ENCODE data around the gene ZDHHC7. TPM values are rescaled to one million over a fixed set of nuclear protein-coding genes. Genes with fewer than 3 reads are reported as not detected.

Gene ZDHHC7
- total RNA-seq, 6 experiments from 2014 or later, result 73.9 to 90.4 (median 78.1) TPM

- peaks cover 3% of the 10 kb centered on the region for H3K27me3 Mint-ChIP-seq (ENCODE audit: insufficient read depth)
- peaks cover 38% of the 10 kb centered on the region for H3K4me1 Mint-ChIP-seq (ENCODE audit: low read depth)
- DNase-seq, result no peak
- no peaks in the 10 kb centered on the region for H3K9me3 Mint-ChIP-seq
- H3K4me3 Mint-ChIP-seq, result no peak overlapping the region
- TF ChIP-seq, protein P1, sequence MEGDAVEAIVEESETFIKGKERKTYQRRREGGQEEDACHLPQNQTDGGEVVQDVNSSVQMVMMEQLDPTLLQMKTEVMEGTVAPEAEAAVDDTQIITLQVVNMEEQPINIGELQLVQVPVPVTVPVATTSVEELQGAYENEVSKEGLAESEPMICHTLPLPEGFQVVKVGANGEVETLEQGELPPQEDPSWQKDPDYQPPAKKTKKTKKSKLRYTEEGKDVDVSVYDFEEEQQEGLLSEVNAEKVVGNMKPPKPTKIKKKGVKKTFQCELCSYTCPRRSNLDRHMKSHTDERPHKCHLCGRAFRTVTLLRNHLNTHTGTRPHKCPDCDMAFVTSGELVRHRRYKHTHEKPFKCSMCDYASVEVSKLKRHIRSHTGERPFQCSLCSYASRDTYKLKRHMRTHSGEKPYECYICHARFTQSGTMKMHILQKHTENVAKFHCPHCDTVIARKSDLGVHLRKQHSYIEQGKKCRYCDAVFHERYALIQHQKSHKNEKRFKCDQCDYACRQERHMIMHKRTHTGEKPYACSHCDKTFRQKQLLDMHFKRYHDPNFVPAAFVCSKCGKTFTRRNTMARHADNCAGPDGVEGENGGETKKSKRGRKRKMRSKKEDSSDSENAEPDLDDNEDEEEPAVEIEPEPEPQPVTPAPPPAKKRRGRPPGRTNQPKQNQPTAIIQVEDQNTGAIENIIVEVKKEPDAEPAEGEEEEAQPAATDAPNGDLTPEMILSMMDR (IDR thresholded peaks at IDR 0.05), result no peak
- H3K36me3 Mint-ChIP-seq (ENCODE audit: low read depth), result peaks cover 35% of the 10 kb centered on the region
- peak overlapping the region; percentile 96 for H3K27ac Mint-ChIP-seq
Observed at GRCh38 chr16:84973236-84973635, 38.1 kb downstream of the ZDHHC7 start.

GRCh38 chr16:84970447-84971127 lies 40.7 kb downstream of the ZDHHC7 start:
- H3K9me3 Mint-ChIP-seq, result peaks cover 7% of the 10 kb centered on the region
- 0 out of 2 replicates have a peak overlapping the region, but pooled peaks have one; percentile 34 for H3K27ac Mint-ChIP-seq
- TF ChIP-seq, protein P1 (IDR thresholded peaks at IDR 0.05), result peak; percentile 100
- H3K36me3 Mint-ChIP-seq (ENCODE audit: low read depth), result peaks cover 21% of the 10 kb centered on the region
- peaks cover 7% of the 10 kb centered on the region for H3K27me3 Mint-ChIP-seq (ENCODE audit: insufficient read depth)
- no peak overlapping the region for H3K4me3 Mint-ChIP-seq
- peaks cover 22% of the 10 kb centered on the region for H3K4me1 Mint-ChIP-seq (ENCODE audit: low read depth)
- peak; percentile 49 for DNase-seq

DNA sequence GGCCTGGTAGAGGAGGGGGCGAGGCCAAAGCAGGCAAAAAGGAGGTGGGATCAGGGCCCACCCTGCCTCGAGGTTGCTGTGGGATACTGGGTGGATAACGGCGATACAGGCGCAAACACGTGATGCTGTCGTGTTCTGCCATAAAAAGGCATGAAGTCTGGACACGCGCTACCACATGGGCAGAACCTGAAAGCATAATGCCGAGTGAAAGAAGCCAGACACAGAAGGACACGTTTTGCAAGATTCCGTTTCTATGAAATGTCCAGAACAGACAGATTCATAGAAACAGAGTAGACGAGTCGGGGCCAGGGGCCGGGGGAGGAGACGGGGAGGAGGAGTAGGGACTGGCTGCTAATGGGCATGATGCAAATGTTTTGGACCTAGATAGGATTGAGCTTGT lies 43.5 kb downstream of the ZDHHC7 start:
- Mint-ChIP-seq H3K4me1 (ENCODE audit: low read depth) (peaks cover 17% of the 10 kb centered on the region), H3K27ac (no peak overlapping the region)
- no peak for DNase-seq

DNA sequence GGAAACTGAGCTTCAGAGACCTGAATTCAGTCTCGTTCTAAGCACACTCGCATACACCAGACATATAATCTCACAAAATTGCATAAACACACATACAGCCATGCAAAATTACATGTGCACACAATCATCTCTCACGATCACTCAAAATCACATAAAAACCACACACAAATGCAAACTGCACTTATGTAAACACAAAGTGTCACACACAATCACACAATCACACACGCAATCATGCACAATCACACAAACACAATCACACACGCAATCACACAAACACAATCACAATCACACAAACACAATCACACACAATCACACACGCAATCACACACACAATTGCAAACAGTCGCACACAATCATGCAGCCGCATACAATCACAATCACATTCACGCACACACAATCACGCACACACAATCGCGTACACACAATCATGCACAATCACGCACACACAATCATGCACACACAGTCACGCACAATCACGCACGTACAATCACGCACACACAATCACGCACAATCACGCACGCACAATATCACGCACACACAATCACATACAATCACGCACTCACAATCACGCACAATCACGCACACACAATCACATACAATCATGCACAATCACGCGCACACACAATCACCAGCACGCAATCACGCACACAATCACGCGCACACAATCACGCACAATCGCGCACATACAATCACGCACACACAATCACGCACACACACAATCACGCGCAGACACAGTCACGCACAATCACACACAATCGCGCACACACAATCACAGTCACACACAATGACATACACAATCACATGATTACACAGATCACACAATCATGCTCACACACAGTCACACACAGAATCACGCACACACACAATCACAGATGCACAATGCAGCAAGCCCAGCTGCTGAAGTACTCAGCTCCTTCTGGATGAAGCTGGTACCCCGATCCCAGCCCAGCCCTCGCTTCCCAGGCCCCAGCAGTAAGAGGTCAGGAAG lies 45.6 kb downstream of the ZDHHC7 start:
- H3K27ac Mint-ChIP-seq, result no peak overlapping the region
- peaks cover 6% of the 10 kb centered on the region for H3K4me1 Mint-ChIP-seq (ENCODE audit: low read depth)
- TF ChIP-seq, protein P1 (IDR thresholded peaks at IDR 0.05), result no peak
- H3K9me3 Mint-ChIP-seq, result peaks cover 10% of the 10 kb centered on the region
- no peak for DNase-seq
- H3K27me3 Mint-ChIP-seq (ENCODE audit: insufficient read depth), result peaks cover 16% of the 10 kb centered on the region
- H3K4me3 Mint-ChIP-seq, result no peak overlapping the region
- peaks cover 5% of the 10 kb centered on the region; the same call in 1 of the 2 replicates for H3K36me3 Mint-ChIP-seq (ENCODE audit: low read depth)

More for the DNA sequence above, 43.5 kb downstream of the ZDHHC7 start:
- H3K36me3 Mint-ChIP-seq (ENCODE audit: low read depth), result peaks cover 5% of the 10 kb centered on the region; the same call in 1 of the 2 replicates
- peaks cover 10% of the 10 kb centered on the region for H3K9me3 Mint-ChIP-seq
- H3K27me3 Mint-ChIP-seq (ENCODE audit: insufficient read depth), result peaks cover 10% of the 10 kb centered on the region
- TF ChIP-seq, protein P1 (IDR thresholded peaks at IDR 0.05), result no peak
- H3K4me3 Mint-ChIP-seq, result no peak overlapping the region

DNA sequence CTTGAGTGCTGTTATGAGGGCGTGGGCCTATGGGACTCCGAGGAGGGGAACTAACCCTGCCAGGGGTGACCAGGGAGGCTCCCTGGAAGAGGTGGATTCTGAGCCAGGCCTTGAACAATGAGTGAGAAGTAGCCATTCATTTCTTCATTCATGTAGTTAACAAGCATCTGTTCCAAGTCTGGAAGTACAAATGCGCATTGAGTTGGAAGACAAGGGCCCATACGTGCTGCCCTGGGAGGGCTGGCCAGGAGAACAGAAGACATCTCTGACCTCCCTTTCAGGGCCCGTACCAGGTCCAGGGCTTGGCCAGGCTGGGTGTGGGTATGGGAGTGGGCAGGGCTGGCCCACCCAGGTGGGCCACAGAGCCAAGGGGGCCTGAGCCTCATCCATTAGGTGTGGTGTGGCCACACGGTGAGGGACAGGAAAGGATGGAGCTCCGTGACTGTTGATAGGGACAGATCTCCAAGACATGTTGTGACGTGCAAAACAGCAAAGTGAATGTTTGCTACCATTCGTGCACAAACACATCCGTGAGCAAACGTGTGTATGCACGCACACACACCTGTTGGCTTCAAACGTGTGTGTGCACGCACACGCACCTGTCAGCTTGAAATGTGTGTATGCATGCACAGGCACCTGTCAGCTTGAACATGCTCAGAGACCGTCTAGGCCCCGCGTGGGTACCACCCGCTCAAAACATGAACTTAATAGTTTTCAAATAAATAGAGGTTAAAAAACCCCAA lies 46.8 kb downstream of the ZDHHC7 start:
- Mint-ChIP-seq H3K27ac (no peak overlapping the region), H3K4me3 (no peak overlapping the region), H3K4me1 (ENCODE audit: low read depth) (no peaks in the 10 kb centered on the region), H3K9me3 (peaks cover 10% of the 10 kb centered on the region), H3K27me3 (ENCODE audit: insufficient read depth) (peaks cover 16% of the 10 kb centered on the region), H3K36me3 (ENCODE audit: low read depth) (peaks cover 5% of the 10 kb centered on the region; the same call in 1 of the 2 replicates)
- no peak for DNase-seq
- TF ChIP-seq, protein P1 (IDR thresholded peaks at IDR 0.05), result no peak

Measured in HFFc6 (cell line).